Common myeloid progenitor, CD34-positive (primary cell): ENCODE data around the gene CAMTA1.

Experiments
- CTCF ChIA-PET: fragments of 350-600 bp; sonication (Branson Sonifier 250); formaldehyde crosslinking; loops from one replicate; lab custom pipeline; 2021; ENCODE audit warnings: antibody characterized with exemption; lab: Charles Lee
- POLR2A ChIA-PET: fragments of 350-600 bp; sonication (Branson Sonifier 250); formaldehyde crosslinking; loops from one replicate; lab custom pipeline; 2021; ENCODE audit warnings: antibody characterized with exemption; lab: Charles Lee
- DNase-seq, 3 donors: peaks; one replicate each; pipeline versions ENCODE4 v3.0.0 to v3.0.0-alpha.2; 2013
- H3K27ac ChIP-seq, 2 experiments: 1 replicate in 1 of 2; 2 replicates in 1 of 2; pipeline ENCODE4 v1.7.0; 2013; ENCODE audit warnings: inconsistent platforms in 2 of 2, low read length in 2 of 2, mild to moderate bottlenecking in 2 of 2, low read depth in 1 of 2, moderate library complexity in 1 of 2; ENCODE audit not compliant: severe bottlenecking in 2 of 2, insufficient read depth in 1 of 2, poor library complexity in 1 of 2
- H3K27me3 ChIP-seq, 5 experiments: replicated peaks in 2 of 5; 1 replicate in 3 of 5; 2 replicates in 2 of 5; pipeline versions ENCODE4 v1.6.1 to v1.7.0; 2013; ENCODE audit warnings: low read length in 4 of 5, mild to moderate bottlenecking in 2 of 5, moderate library complexity in 2 of 5, inconsistent platforms in 1 of 5; ENCODE audit not compliant: insufficient read depth in 5 of 5, control insufficient read depth in 4 of 5
- H3K36me3 ChIP-seq, 4 experiments: 1 replicate in 2 of 4; 2 replicates in 2 of 4; pipeline versions ENCODE4 v1.6.1 to v1.7.0; 2013; ENCODE audit warnings: low read length in 3 of 4, control low read depth in 1 of 4, mild to moderate bottlenecking in 1 of 4; ENCODE audit not compliant: control insufficient read depth in 4 of 4, insufficient read depth in 4 of 4
- H3K4me1 ChIP-seq, 4 experiments: 1 replicate in 3 of 4; 2 replicates in 1 of 4; pipeline versions ENCODE4 v1.6.1 to v1.7.1; 2013; ENCODE audit warnings: low read length in 3 of 4, mild to moderate bottlenecking in 3 of 4, control low read depth in 1 of 4, inconsistent platforms in 1 of 4, moderate library complexity in 1 of 4; ENCODE audit not compliant: control insufficient read depth in 4 of 4, insufficient read depth in 4 of 4; ENCODE audit errors: control extremely low read depth in 1 of 4
- H3K4me3 ChIP-seq, 7 experiments: 1 replicate in 4 of 7; 2 replicates in 3 of 7; pipeline versions ENCODE4 v1.5.1 to v1.7.0; 2013; ENCODE audit warnings: mild to moderate bottlenecking in 7 of 7, low read length in 6 of 7, moderate library complexity in 6 of 7, inconsistent platforms in 2 of 7, low read depth in 2 of 7, control low read depth in 1 of 7; ENCODE audit not compliant: insufficient read depth in 4 of 7, control insufficient read depth in 1 of 7; ENCODE audit errors: extremely low read depth in 1 of 7
- H3K9me3 ChIP-seq, 5 experiments: 1 replicate in 4 of 5; 2 replicates in 1 of 5; pipeline versions ENCODE4 v1.6.1 to v1.7.1; 2013; ENCODE audit warnings: low read length in 4 of 5, mild to moderate bottlenecking in 2 of 5, inconsistent platforms in 1 of 5, low read depth in 1 of 5, moderate library complexity in 1 of 5; ENCODE audit not compliant: control insufficient read depth in 4 of 5, insufficient read depth in 2 of 5; ENCODE audit errors: control extremely low read depth in 1 of 5
- WGBS: methylation state at CpG from one replicate; pipeline ENCODE4 v1.1.5; 2013; ENCODE audit not compliant: insufficient coverage; 5-methylcytosine and 5-hydroxymethylcytosine counted together

CAMTA1 gene

GRCh38 chr1:7694600-7695496 is 909.6 kb downstream of the CAMTA1 start:
- Histone ChIP-seq H3K4me1 (no peaks in the 10 kb centered on the region), H3K27me3 (peaks cover 0 to 2% (median 0%) of the 10 kb centered on the region in 5 experiments), H3K9me3 (peaks cover 0 to 23% (median 12%) of the 10 kb centered on the region in 5 experiments), H3K27ac (no peak overlapping the region), H3K36me3 (no peaks in the 10 kb centered on the region), H3K4me3 (no peak overlapping the region)
- 95% methylated on average over 16 of the region's 17 CpGs for WGBS
- CTCF ChIA-PET: interaction anchor here (0.8 to 3.5 kb wide), 4 partner anchors 14 to 58 kb away, joined by 3 to 15 read pairs (median 4); no protein-coding TSS in a partner anchor
- POLR2A ChIA-PET: no interaction called here
- DNase-seq: no peak

- CTCF ChIA-PET: interaction anchor here (2.1 to 3.5 kb wide), 2 partner anchors 27 to 57 kb away, joined by 10 to 15 read pairs; no protein-coding TSS in a partner anchor
- DNase-seq: no peak
- Histone ChIP-seq H3K36me3 (no peaks in the 10 kb centered on the region), H3K27me3 (peaks cover 0 to 2% (median 0%) of the 10 kb centered on the region in 5 experiments), H3K27ac (no peak overlapping the region), H3K9me3 (peaks cover 0 to 23% (median 12%) of the 10 kb centered on the region in 5 experiments), H3K4me3 (no peak overlapping the region), H3K4me1 (no peaks in the 10 kb centered on the region)
- 100% methylated on average over 5 of the region's 6 CpGs for WGBS
- POLR2A ChIA-PET: no interaction called here
Measured at GRCh38 chr1:7695497-7696117, 910.4 kb downstream of the CAMTA1 start.

GRCh38 chr1:7698641-7699040 is 913.4 kb downstream of the CAMTA1 start:
- peaks cover 2 to 22% (median 13%) of the 10 kb centered on the region in 5 experiments for H3K27me3 ChIP-seq
- DNase-seq: no peak
- no peak overlapping the region for H3K4me3 ChIP-seq
- CTCF ChIA-PET: interaction anchor here (1.0 to 2.0 kb wide), 4 partner anchors 15 to 31 kb away, joined by 3 to 5 read pairs (median 4); no protein-coding TSS in a partner anchor
- peaks cover 0 to 4% (median 0%) of the 10 kb centered on the region in 4 experiments for H3K4me1 ChIP-seq
- POLR2A ChIA-PET: no interaction called here
- no peaks in the 10 kb centered on the region for H3K36me3 ChIP-seq
- H3K27ac ChIP-seq: no peak overlapping the region
- 93% methylated on average over 3 of the region's 7 CpGs for WGBS
- peaks cover 0 to 6% (median 2%) of the 10 kb centered on the region in 5 experiments for H3K9me3 ChIP-seq

GRCh38 chr1:7702365-7702764 is 917.1 kb downstream of the CAMTA1 start:
- peak in 2 of 3 donors; percentile 12 to 13 for DNase-seq
- peaks cover 0 to 14% (median 7%) of the 10 kb centered on the region in 4 experiments for H3K4me1 ChIP-seq
- 71% methylated on average over 3 of the region's 5 CpGs for WGBS
- peaks cover 0 to 2% (median 0%) of the 10 kb centered on the region in 5 experiments for H3K9me3 ChIP-seq
- H3K36me3 ChIP-seq: no peaks in the 10 kb centered on the region
- H3K4me3 ChIP-seq: no peak overlapping the region
- peaks cover 2 to 45% (median 21%) of the 10 kb centered on the region in 5 experiments for H3K27me3 ChIP-seq
- ChIA-PET CTCF (interaction anchor here (0.9 to 1.7 kb wide), 3 partner anchors 19 to 35 kb away, joined by 3 to 5 read pairs (median 3); no protein-coding TSS in a partner anchor), POLR2A (no interaction called here)
- no peak overlapping the region for H3K27ac ChIP-seq

GRCh38 chr1:7703321-7704213 is 918.3 kb downstream of the CAMTA1 start:
- no peaks in the 10 kb centered on the region for H3K36me3 ChIP-seq
- peaks cover 0 to 2% (median 0%) of the 10 kb centered on the region in 5 experiments for H3K9me3 ChIP-seq
- ChIA-PET CTCF (interaction anchor here (0.6 to 1.7 kb wide), 8 partner anchors 17 to 50 kb away, joined by 3 to 5 read pairs (median 3); no protein-coding TSS in a partner anchor), POLR2A (no interaction called here)
- no peak overlapping the region for H3K27ac ChIP-seq
- H3K4me1 ChIP-seq: peaks cover 0 to 14% (median 7%) of the 10 kb centered on the region in 4 experiments
- peaks cover 2 to 47% (median 21%) of the 10 kb centered on the region in 5 experiments for H3K27me3 ChIP-seq
- WGBS: 5% methylated on average over 39 of the region's 60 CpGs
- peak overlapping the region in 4 of 7 experiments; percentile 48 to 70 (median 50) for H3K4me3 ChIP-seq
- DNase-seq: peak in 2 of 3 donors; percentile 52 to 61
